Neural progenitor cell (in vitro differentiated cells): ENCODE results near the gene TATDN3. TPM values are rescaled to one million over a fixed set of nuclear protein-coding genes. Genes with fewer than 3 reads are reported as not detected.
A peak's percentile ranks its signal among the peaks of the same experiment; 100 is the strongest.

Source experiments
- DNase-seq: peaks from one replicate; pipeline ENCODE4 v3.0.0-alpha.2; 2016; ENCODE audit warnings: low spot score
- H2AFZ ChIP-seq: fragments of 200-600 bp; sonication (generic); replicated peaks from 2 replicates; pipeline ENCODE4 v1.6.1; 2016; ENCODE audit warnings: antibody characterized with exemption
- H3F3A ChIP-seq: fragments of 200-600 bp; sonication (generic); 2 replicates; pipeline ENCODE4 v1.6.1; 2016; ENCODE audit warnings: antibody characterized with exemption, low read depth
- H3K27ac ChIP-seq: fragments of 200-600 bp; sonication (generic); 2 replicates; pipeline ENCODE4 v1.5.1; 2016; ENCODE audit warnings: mild to moderate bottlenecking
- H3K27me3 ChIP-seq: fragments of 200-600 bp; sonication (generic); 2 replicates; pipeline ENCODE4 v1.6.1; 2016; ENCODE audit warnings: mild to moderate bottlenecking, moderate library complexity
- H3K36me3 ChIP-seq: fragments of 200-600 bp; sonication (generic); 2 replicates; pipeline ENCODE4 v1.5.1; 2016
- H3K4me1 ChIP-seq: fragments of 200-600 bp; sonication (generic); 2 replicates; pipeline ENCODE4 v1.6.1; 2016; ENCODE audit warnings: mixed run types
- H3K4me2 ChIP-seq: fragments of 200-600 bp; sonication (generic); 2 replicates; pipeline ENCODE4 v1.6.1; 2016
- H3K4me3 ChIP-seq: fragments of 200-600 bp; sonication (generic); 2 replicates; pipeline ENCODE4 v1.5.1; 2016
- H3K79me2 ChIP-seq: fragments of 200-600 bp; sonication (generic); 2 replicates; pipeline ENCODE4 v1.6.1; 2016; ENCODE audit warnings: low read depth
- H3K9ac ChIP-seq: fragments of 200-600 bp; sonication (generic); 2 replicates; pipeline ENCODE4 v1.6.1; 2016
- H3K9me3 ChIP-seq: fragments of 200-600 bp; sonication (generic); 2 replicates; pipeline ENCODE4 v1.5.1; 2016; ENCODE audit warnings: low read depth
- H4K20me1 ChIP-seq: fragments of 200-600 bp; sonication (generic); 2 replicates; pipeline ENCODE4 v1.6.1; 2016; ENCODE audit warnings: low read depth
- H3K27ac Mint-ChIP-seq: 3 replicates; pipeline ENCODE4 v1.8.0; 2021; ENCODE audit warnings: mixed read lengths
- H3K27me3 Mint-ChIP-seq: 2 replicates; pipeline ENCODE4 v1.8.0; 2022; ENCODE audit warnings: low read depth, mild to moderate bottlenecking, inconsistent platforms, moderate library complexity, mixed read lengths; ENCODE audit not compliant: insufficient read depth
- H3K36me3 Mint-ChIP-seq: 3 replicates; pipeline ENCODE4 v1.8.0; 2021; ENCODE audit warnings: mixed read lengths
- H3K4me1 Mint-ChIP-seq: 3 replicates; pipeline ENCODE4 v1.8.0; 2021; ENCODE audit warnings: mixed read lengths
- H3K4me3 Mint-ChIP-seq: 3 replicates; pipeline ENCODE4 v1.8.0; 2021; ENCODE audit warnings: mild to moderate bottlenecking, moderate library complexity, mixed read lengths
- H3K9me3 Mint-ChIP-seq: 3 replicates; pipeline ENCODE4 v1.8.0; 2020; ENCODE audit warnings: mixed read lengths
- CTCF ChIP-seq: fragments of 200-600 bp; sonication (generic); IDR thresholded peaks from 2 replicates; pipeline ENCODE4 v1.5.1; 2017; ENCODE audit warnings: antibody characterized with exemption, mild to moderate bottlenecking
- EZH2 ChIP-seq: fragments of 200-600 bp; sonication (generic); IDR thresholded peaks from 2 replicates; pipeline ENCODE4 v1.6.1; 2017; ENCODE audit warnings: antibody characterized with exemption, mild to moderate bottlenecking, moderate library complexity
- EZH2phosphoT487 ChIP-seq: fragments of 200-600 bp; sonication (generic); IDR thresholded peaks from 2 replicates; pipeline ENCODE4 v1.6.1; 2017; ENCODE audit warnings: antibody characterized with exemption
- total RNA-seq: library from RNA; depleted of rRNA; stranded (reverse); fragments of >200 nt; gene quantifications from 2 replicates; pipeline ENCODE4 v1.2.3, GENCODE V29; 2015; ENCODE audit warnings: low replicate concordance

The TATDN3 gene
- total RNA-seq, result 12.5 and 18.8 TPM in 2 replicates

GRCh38 chr1:212791676-212792395, at the start of gene TATDN3, which contains the start of gene NSL1:
TSS of gene TATDN3 (plus strand) at chr1:212791894. CDS start at chr1:212791922, 28 bp downstream.
TSS of gene NSL1 (minus strand) at chr1:212791777. CDS start at chr1:212791763, 14 bp downstream.
- peaks cover 18% of the 10 kb centered on the region for H3K4me1 Mint-ChIP-seq
- H3K4me3 ChIP-seq, result peak within 1 kb of the TSS; percentile 94
- H3K9me3 Mint-ChIP-seq, result no peaks in the 10 kb centered on the region
- peaks cover 47% of the 10 kb centered on the region for H3K79me2 ChIP-seq
- H3K4me2 ChIP-seq, result peak within 1 kb of the TSS; percentile 91
- peaks cover 7% of the 10 kb centered on the region for H3F3A ChIP-seq
- no peaks in the 10 kb centered on the region for H3K9me3 ChIP-seq
- peak within 1 kb of the TSS; percentile 96 for H3K4me3 Mint-ChIP-seq
- H3K27me3 Mint-ChIP-seq, result peaks cover 8% of the 10 kb centered on the region
- peak within 1 kb of the TSS; percentile 85 for H3K9ac ChIP-seq
- no peaks in the 10 kb centered on the region for H3K36me3 Mint-ChIP-seq
- no peaks in the 10 kb centered on the region for H3K27me3 ChIP-seq
- peaks cover 16% of the 10 kb centered on the region for H3K4me1 ChIP-seq
- peaks cover 11% of the 10 kb centered on the region for H3K36me3 ChIP-seq
- H3K27ac Mint-ChIP-seq, result peak within 1 kb of the TSS; percentile 97
- peak within 1 kb of the TSS; percentile 93 for H2AFZ ChIP-seq
- H4K20me1 ChIP-seq, result peaks cover 14% of the 10 kb centered on the region
- TF ChIP-seq EZH2 (no peak), CTCF (no peak), EZH2phosphoT487 (no peak)
- H3K27ac ChIP-seq, result peak within 1 kb of the TSS; percentile 78
- DNase-seq, result peak; percentile 93

GRCh38 chr1:212743901-212744475, 47.7 kb upstream of the TATDN3 start:
- Mint-ChIP-seq H3K9me3 (peaks cover 12% of the 10 kb centered on the region), H3K36me3 (peaks cover 31% of the 10 kb centered on the region), H3K4me3 (no peak overlapping the region), H3K27ac (no peak overlapping the region), H3K4me1 (no peaks in the 10 kb centered on the region), H3K27me3 (no peaks in the 10 kb centered on the region)
- peaks cover 6% of the 10 kb centered on the region for H3K4me1 ChIP-seq
- H3K27ac ChIP-seq, result peak overlapping the region; percentile 48
- no peaks in the 10 kb centered on the region for H3K27me3 ChIP-seq
- H3K36me3 ChIP-seq, result no peaks in the 10 kb centered on the region
- no peak overlapping the region for H2AFZ ChIP-seq
- TF ChIP-seq CTCF (no peak), EZH2phosphoT487 (no peak), EZH2 (no peak)
- H3K4me2 ChIP-seq, result peak overlapping the region; percentile 40
- H4K20me1 ChIP-seq, result no peaks in the 10 kb centered on the region
- H3F3A ChIP-seq, result no peaks in the 10 kb centered on the region
- no peak for DNase-seq
- no peak overlapping the region for H3K4me3 ChIP-seq
- peaks cover 62% of the 10 kb centered on the region for H3K79me2 ChIP-seq
- no peak overlapping the region for H3K9ac ChIP-seq
- no peaks in the 10 kb centered on the region for H3K9me3 ChIP-seq

- Histone ChIP-seq H3F3A (peaks cover 4% of the 10 kb centered on the region), H4K20me1 (peaks cover 4% of the 10 kb centered on the region), H3K27me3 (no peaks in the 10 kb centered on the region), H3K4me3 (no peak overlapping the region), H3K79me2 (peaks cover 70% of the 10 kb centered on the region), H3K9me3 (no peaks in the 10 kb centered on the region), H3K27ac (no peak overlapping the region), H3K4me1 (peaks cover 6% of the 10 kb centered on the region), H2AFZ (no peak overlapping the region), H3K36me3 (no peaks in the 10 kb centered on the region), H3K9ac (no peak overlapping the region), H3K4me2 (no peak overlapping the region)
- Mint-ChIP-seq H3K36me3 (peaks cover 31% of the 10 kb centered on the region), H3K4me3 (no peak overlapping the region), H3K4me1 (peaks cover 2% of the 10 kb centered on the region), H3K9me3 (peaks cover 12% of the 10 kb centered on the region), H3K27ac (no peak overlapping the region), H3K27me3 (no peaks in the 10 kb centered on the region)
- DNase-seq, result no peak
- TF ChIP-seq CTCF (no peak), EZH2phosphoT487 (no peak), EZH2 (no peak)
Measured at GRCh38 chr1:212745303-212745702, 46.4 kb upstream of the TATDN3 start.
